ENCODE data around the gene CACNA1G. TPM values are rescaled to one million over a fixed set of nuclear protein-coding genes. Genes with fewer than 3 reads are reported as not detected.

CACNA1G gene
- total RNA-seq, 3 donors from 2014 or later, result 0.07 to 0.32 (median 0.12) TPM

DNA sequence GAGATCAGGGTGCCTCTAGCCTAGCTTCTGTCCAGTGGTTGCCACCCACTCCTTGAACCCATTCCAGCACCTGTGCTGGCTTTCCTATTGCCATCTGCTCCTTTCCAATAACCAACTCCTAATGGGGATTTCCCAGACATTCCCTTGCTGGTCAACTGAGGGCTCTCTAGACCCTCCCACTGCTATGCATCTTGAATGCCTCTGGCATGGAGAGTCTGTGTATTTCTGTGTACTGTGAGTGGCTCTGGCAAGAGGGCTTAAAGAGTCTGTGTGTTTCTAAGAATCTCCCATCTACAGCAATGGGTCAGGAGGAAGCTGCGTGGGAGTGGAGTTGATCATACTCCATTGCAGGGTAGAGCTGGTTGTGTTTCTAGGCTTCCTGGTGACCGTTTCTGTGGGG, 39.0 kb upstream of the CACNA1G start:
- Histone ChIP-seq H3K9me3 (no peaks in the 10 kb centered on the region), H3K36me3 (ENCODE audit: low read depth) (no peaks in the 10 kb centered on the region), H3K4me1 (ENCODE audit: low read depth) (peaks cover 3% of the 10 kb centered on the region), H3K4me3 (no peak overlapping the region)
- DNase-seq, result no peak
- TF ChIP-seq, protein P1, sequence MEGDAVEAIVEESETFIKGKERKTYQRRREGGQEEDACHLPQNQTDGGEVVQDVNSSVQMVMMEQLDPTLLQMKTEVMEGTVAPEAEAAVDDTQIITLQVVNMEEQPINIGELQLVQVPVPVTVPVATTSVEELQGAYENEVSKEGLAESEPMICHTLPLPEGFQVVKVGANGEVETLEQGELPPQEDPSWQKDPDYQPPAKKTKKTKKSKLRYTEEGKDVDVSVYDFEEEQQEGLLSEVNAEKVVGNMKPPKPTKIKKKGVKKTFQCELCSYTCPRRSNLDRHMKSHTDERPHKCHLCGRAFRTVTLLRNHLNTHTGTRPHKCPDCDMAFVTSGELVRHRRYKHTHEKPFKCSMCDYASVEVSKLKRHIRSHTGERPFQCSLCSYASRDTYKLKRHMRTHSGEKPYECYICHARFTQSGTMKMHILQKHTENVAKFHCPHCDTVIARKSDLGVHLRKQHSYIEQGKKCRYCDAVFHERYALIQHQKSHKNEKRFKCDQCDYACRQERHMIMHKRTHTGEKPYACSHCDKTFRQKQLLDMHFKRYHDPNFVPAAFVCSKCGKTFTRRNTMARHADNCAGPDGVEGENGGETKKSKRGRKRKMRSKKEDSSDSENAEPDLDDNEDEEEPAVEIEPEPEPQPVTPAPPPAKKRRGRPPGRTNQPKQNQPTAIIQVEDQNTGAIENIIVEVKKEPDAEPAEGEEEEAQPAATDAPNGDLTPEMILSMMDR (IDR thresholded peaks at IDR 0.05), result no peak
- no peak for ATAC-seq
- intact Hi-C loops (cut with DNase I, micrococcal nuclease), result no loop called here

DNA sequence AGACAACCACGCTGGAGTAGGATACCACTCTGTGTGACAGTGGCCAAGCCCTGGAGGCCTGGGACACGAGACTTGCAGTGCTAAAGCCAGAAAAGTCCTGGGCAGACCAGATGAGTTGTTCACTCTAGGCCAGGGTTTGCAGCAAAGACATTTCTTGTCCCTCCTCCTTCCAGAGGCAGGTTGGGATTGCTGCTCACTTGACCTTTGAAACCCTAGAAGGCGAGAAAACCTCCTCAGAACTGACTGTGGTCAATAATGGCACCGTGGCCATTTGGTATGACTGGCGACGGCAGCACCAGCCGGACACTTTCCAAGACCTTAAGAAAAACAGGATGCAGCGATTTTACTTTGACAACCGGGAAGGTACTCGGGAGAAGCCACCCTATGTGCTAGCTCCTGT, 37.7 kb upstream of the CACNA1G start:
- Histone ChIP-seq H3K4me1 (ENCODE audit: low read depth) (no peaks in the 10 kb centered on the region), H3K9me3 (no peaks in the 10 kb centered on the region), H3K36me3 (ENCODE audit: low read depth) (no peaks in the 10 kb centered on the region), H3K4me3 (no peak overlapping the region)
- DNase-seq (no peak), ATAC-seq (no peak)
- TF ChIP-seq, protein P1 (IDR thresholded peaks at IDR 0.05), result no peak
- intact Hi-C loops (cut with DNase I, micrococcal nuclease), result no loop called here

GRCh38 chr17:50523208-50523607, 37.3 kb upstream of the CACNA1G start:
- TF ChIP-seq, protein P1 (IDR thresholded peaks at IDR 0.05), result no peak
- no peak for DNase-seq
- H3K36me3 ChIP-seq (ENCODE audit: low read depth), result no peaks in the 10 kb centered on the region
- no peak for ATAC-seq
- no peaks in the 10 kb centered on the region for H3K9me3 ChIP-seq
- intact Hi-C loops (cut with DNase I, micrococcal nuclease), result no loop called here
- no peaks in the 10 kb centered on the region for H3K4me1 ChIP-seq (ENCODE audit: low read depth)
- H3K4me3 ChIP-seq, result no peak overlapping the region

DNA sequence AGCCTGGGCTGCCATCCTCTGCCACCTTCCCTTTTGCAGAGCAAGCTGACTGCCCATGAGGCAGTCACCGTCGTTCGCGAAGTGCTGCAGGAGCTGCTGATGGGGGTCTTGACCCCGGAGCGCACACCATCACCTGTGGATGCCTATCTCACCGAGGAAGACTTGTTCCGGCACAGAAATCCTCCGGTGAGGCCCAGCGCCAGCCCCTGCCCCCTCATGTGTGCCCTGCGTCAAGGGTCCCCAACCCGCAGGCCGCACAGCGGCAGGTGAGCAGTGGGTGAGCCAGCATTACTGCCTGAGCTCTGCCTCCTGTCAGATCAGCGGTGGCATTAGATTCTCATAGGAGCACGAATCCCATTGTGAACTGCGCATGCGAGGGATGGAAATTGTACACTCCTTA, 35.7 kb upstream of the CACNA1G start:
- intact Hi-C loops (cut with DNase I, micrococcal nuclease), result no loop called here
- ATAC-seq, result no peak

GRCh38 chr17:50527155-50527762, 33.3 kb upstream of the CACNA1G start:
- Histone ChIP-seq H3K4me3 (no peak overlapping the region), H3K36me3 (ENCODE audit: low read depth) (no peaks in the 10 kb centered on the region), H3K9me3 (no peaks in the 10 kb centered on the region), H3K4me1 (ENCODE audit: low read depth) (peaks cover 4% of the 10 kb centered on the region)
- DNase-seq, result no peak
- intact Hi-C loops (cut with DNase I, micrococcal nuclease), result no loop called here
- TF ChIP-seq, protein P1 (IDR thresholded peaks at IDR 0.05), result no peak
- ATAC-seq, result no peak

More for the DNA sequence above, 35.7 kb upstream of the CACNA1G start:
- H3K4me3 ChIP-seq, result no peak overlapping the region
- TF ChIP-seq, protein P1 (IDR thresholded peaks at IDR 0.05), result no peak
- H3K36me3 ChIP-seq (ENCODE audit: low read depth), result no peaks in the 10 kb centered on the region
- no peak for DNase-seq
- H3K4me1 ChIP-seq (ENCODE audit: low read depth), result no peaks in the 10 kb centered on the region
- no peaks in the 10 kb centered on the region for H3K9me3 ChIP-seq
